Hematopoietic multipotent progenitor cell treated with erythropoietin and hydrocortisone succinate and interleukin-3 and kit ligand, for 8 days (in vitro differentiated cells): ENCODE results near the gene CMIP.

Experiments
- DNase-seq: peaks from one replicate; pipeline ENCODE4 v3.0.0-alpha.2; 2015

CMIP gene

DNA sequence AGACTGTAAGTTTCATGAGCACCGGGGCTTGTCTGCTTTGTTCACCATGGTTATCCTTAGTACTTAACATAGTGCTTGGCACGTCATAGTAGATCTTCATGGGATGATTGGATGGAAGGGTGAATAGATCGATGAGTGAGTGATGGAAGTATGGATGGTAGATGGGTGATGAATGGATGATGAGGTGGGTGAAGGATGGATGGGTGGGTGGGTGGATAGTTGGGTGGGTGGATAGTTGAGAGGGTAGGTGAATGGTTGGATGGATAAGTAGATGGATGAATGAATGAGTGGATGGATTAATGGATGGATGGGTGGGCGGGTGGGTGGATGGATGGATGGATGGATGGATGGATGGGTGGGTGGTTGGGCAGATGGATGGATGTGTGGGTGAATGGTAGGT lies 201.3 kb downstream of the CMIP start:
- no peak for DNase-seq

- no peak for DNase-seq
Measured at GRCh38 chr16:81646561-81646960, 202.0 kb downstream of the CMIP start.

GRCh38 chr16:81647527-81647926 lies 202.9 kb downstream of the CMIP start:
- no peak for DNase-seq

DNA sequence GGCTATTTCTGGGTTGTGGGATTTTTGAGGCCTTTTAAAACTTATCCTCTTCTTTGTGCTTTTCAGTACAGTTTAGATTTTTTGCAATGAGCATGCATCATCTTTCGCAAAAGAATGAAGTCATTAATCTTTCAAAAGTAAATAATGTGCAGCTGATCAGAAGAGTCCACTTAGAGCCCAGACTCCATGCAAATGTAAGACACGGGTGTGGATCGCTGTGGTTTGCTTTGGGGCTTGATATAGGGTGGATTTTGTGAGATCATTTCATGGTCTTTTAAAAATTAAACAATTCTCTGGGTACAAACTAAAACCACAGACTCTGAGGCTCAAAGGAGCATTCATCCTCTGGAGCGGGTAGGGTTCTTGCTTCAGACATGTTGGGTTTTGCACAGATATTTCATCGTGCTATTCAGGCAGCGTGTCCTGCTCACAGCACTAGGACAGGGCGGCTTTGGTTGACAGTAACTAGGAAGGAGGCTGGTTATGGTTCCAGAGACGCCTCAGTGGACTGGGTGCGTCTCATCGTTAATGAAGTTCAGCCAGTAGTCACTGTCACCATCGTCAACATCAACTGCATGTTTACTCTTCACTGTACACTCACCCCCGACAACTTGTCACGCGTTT lies 205.1 kb downstream of the CMIP start:
- no peak for DNase-seq

DNA sequence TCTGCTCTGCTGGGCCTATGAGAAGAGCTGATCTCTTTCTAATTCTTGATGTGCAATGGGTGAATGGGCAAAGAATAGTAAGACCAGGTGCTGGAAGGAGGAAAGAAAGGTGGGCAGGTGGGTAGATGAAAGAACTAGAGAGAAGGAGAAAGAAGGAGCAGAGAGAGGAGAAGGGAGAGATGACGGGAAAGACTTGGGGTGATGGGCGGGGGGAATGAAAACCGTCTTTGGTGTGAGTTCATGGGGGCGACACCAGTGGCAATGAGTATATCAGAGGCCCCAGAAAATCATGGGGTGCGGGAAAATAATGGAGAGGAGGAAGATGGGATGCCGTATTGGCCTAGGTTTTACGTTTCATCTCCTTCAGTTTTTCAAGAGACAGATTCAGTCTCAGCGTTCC lies 205.7 kb downstream of the CMIP start:
- no peak for DNase-seq

DNA sequence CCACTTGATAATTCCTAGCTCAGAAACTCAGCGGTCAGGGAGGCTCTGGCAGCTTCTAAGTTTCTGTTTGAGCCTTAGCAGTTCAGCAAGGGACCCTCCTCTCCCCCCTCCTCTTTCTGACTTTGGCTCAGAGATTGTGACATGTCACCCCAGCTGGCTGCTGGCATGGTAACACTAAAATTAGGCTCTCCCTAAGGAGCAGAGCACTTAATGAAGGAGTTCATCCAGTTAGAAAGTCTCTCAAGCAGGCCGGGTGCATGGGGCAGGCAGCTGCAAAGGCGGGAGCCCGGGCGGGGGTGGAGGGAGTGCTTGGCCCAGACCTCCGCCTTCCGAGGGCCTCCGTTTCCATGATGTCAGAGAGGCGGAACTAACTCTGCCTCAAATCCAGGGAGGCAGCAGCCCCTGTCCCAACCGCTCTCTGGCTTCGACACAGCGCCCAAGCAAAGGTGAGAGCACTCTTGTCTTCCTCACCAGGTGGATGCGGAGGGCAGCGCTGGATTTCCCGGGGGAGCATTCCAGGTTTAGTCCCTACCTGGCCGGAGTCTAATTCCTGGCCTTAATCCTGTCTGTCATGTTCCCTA lies 206.5 kb downstream of the CMIP start:
- DNase-seq = peak; percentile 50

DNA sequence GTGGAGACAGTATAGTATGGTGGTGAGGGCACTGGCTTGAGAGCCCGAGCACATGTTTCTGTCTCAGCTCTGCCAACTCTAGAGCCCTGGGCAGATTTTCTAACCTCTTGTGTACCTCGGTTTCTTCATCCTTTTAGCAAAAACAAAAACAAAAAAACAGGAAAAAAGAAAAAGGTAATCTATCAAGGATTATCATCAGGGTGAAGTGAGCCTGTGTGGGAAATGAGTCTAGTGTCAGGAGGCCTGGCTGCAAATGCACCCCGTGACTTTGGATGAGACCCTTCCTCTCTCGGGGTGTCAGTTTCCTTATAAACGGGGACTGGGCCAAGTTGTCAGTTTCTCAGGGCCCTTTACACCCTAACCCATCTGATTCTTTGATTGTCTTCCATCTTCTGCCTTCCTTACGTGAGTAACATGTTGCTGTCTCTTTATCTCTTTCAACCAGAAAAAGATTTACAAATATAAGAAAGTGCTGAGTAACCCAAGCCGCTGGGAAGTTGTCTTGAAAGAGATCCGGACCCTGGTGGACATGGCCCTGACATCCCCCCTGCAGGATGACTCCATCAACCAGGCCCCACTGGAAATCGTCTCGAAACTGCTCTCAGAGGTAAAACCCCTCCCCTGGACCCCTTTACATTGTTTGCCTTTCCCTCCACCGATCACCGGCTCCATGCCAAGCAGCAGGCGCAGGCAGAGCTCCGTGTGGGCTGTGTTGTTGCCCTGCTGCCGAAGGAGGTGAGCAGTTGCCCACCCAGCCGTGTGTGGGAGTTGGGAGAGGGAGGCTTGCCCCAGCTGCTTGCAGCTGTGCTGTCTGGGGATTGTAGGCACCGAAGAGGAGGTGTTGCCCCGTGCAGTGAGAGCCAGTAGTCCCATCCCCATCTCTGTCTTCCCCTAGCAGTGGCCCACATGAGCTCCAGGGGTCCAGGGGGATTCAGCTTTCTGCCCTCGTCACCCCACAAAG lies 207.4 kb downstream of the CMIP start:
- peak; percentile 84 for DNase-seq

DNA sequence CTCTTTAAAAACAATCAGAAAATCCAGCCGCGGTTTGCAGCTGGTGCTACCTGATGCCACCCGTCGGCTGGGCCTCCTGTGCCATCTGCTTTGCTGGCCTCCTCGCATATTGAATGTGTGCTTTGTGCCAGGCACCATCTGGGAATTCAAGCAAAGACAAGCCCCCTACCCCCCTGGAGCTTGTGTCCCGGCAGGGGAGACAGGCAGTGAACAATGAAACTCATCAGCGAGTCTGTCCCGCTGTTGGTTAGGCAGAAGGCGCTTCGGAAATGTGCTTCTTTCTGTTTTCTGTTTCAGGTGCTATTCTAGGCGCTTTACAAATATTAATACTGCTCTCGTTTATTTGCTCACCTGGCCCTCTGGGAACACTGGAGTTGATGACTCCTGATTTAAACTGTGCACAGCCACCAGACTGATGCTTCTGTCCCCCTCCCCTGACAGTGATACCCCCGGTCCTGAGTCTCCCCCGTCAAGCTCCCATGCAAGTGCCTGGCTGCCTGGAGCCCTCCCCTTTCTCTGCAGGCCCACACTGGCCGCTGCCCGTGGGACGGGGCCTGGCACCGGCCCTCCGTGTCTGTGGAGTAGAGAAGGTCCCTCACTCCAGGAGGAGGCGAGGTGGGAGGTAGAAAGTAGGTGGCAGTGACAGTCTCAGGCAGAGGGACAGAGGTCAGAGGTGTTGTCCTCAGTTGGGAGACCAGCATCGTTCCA lies 208.3 kb downstream of the CMIP start:
- DNase-seq = no peak

GRCh38 chr16:81654346-81654745 lies 209.7 kb downstream of the CMIP start:
- no peak for DNase-seq

GRCh38 chr16:81655469-81656162 lies 211.0 kb downstream of the CMIP start:
- no peak for DNase-seq

DNA sequence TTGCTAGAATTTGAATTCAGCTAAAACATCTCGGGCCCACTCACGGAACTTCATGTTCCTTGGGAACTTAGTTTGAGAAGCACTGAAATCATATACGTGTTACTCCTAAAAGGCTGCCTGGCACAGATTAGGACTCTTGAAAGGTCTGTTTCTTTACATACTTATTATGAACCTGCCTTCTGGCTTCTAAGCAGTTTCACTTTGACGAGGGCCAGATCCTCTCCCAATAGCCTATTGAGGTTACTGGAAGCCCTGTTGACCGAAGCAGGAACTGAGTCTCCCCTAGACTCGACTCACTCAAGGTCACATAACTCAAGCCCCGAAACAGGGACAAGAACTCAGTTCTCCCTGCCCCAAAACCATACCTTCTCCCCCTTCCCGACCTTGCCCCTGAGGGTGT lies 212.6 kb downstream of the CMIP start:
- DNase-seq = no peak

GRCh38 chr16:81657781-81658180 lies 213.2 kb downstream of the CMIP start:
- DNase-seq = no peak

- DNase-seq = no peak
Measured at GRCh38 chr16:81658373-81658772, 213.8 kb downstream of the CMIP start.

DNA sequence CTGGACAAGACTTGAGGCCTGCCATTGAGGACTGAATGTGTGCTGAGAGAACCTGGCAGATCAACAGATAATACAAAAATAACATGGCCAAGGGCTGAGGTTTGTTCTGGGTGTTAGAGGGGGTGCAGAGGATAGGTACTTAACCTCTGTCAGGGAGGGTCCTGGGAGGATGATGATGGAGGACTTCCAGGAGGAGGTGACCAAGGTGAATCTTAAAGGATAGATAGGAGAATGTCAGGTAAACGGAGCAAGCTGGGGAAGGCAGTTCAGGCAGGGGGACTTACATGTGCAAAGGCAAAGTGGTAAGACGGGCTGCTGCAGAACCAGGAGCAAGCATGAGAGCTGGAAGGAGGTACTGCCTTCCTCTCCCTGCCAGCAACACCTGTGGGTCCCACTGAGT lies 214.6 kb downstream of the CMIP start:
- no peak for DNase-seq

- no peak for DNase-seq
Measured at GRCh38 chr16:81661082-81661481, 216.5 kb downstream of the CMIP start.

DNA sequence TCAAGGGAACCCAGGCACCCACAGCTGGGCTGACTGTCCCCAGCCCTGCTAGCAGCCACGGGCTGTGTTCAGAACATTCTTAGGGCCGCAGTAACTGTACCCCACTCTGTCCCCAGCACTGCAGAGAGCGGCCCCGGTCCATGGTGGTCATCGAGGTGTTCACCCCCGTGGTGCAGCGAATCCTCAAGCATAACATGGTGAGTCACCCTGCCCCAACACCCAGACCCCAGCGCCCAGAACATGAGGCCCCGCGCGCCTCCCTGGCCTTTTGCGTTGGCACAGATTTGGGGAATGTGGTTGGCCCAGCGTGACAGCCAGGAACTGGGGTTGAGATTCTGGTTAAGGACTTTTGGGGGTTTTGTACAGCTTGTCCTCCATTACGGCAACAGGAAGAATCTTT lies 219.5 kb downstream of the CMIP start:
- no peak for DNase-seq

DNA sequence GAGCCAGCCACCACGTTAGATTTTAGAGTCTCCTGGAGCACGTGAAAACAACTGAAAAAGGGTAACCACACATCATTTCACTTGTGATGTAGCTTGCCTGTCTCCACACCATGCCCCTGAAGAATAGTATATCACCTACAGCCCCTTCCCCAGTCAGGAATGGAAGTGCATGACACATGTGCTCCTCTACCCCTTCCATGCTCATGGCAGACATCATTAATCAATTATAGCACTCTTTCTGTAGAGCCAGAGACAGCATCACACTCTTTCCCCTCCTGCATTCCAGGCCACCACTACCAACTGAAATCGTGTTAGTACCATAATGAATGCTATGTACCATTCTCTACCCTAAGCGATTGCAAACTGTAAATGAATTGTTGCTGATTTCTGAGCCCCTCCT lies 221.0 kb downstream of the CMIP start:
- DNase-seq = no peak

DNA sequence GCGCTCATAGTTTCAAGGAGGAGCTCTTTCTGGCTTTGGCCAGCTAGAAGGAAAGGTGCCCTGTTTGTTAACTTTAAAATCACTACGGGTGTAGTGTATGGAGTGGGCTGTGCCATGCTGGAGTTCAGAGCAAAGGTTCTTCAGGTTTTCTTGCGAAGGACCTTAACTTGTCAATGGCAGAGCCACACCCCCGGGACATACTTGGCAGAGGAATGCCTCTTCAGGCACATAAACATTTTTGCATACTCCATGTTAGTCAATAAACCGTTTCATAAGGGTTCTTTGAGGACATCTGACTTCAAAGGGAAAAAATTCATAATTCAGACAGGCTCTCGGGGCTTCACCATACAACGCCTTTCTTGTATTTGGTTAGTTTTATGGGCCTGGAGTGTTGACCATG lies 221.5 kb downstream of the CMIP start:
- no peak for DNase-seq

DNA sequence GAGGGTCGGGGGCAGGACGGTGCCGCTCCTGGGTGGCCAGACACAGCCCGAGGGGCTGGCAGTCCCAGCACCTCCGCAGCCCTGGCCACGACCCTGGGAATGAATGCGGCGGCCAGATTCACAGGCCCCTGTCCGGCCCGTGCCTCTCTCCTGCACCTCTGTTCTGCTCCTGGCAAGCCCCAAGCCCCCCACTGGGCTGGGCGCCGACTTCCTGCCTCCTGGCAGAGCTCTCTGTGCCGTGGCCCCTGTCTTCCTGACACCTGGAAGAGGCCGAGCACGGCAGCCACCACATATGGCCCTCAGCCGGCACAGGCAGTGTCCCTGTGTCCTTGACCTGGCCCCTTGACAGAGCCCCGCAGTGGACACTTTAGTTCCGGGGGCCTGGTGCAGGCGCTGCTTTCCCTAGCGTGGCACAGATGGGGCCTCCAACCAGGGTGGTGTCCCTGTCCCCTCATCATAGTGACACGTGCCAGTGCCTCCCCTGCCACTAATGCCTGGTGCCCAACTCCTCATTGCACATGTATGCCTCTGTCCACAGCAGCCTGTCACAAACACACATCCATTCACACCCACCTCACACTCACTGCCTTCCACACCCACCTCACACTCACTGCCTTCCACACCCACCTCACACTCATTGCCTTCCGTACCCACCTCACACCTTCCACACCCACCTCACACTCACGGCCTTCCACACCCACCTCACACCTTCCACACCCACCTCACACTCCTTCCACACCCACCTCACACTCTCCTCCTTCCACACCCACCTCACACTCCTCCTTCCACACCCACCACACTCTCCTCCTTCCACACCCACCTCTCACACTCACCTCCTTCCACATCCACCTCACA lies 223.9 kb downstream of the CMIP start:
- DNase-seq = no peak

DNA sequence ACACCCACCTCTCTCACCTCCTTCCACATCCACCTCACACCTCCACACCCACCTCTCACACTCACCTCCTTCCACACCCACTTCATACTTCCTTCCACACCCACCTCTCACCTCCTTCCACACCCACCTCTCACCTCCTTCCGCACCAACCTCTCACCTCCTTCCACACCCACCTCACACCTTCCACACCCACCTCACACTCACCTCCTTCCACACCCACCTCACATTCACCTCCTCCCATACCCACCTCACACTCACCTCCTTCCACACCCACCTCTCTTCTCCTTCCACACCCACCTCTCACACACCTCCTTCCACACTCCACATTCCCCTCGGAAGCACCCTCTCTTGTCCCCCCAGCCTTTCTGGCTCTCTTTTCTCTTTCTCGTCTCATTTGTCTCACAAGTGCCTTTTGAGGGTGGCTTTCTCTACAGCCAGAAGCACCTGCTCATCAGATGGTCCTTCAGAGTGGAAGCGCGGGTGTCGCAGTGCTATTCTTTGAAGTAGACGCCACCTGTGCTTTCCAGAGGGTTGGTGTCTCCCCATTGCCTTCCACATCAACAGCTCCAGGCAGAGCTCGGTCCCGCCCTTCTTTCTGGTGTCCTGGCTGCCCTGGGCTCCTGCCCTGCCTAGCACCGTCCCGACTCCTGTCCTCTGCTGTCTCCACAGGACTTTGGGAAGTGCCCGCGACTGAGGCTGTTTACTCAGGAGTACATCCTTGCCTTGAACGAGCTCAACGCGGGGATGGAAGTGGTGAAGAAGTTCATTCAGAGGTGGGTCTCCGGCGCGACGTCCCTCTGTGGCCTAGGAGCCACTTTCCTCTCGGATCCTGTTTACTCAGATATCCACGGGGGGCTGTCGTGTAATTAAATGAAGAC lies 225.1 kb downstream of the CMIP start:
- DNase-seq = no peak
